GM23338 (cell line): ENCODE data around the gene CSH2. TPM values are rescaled to one million over a fixed set of nuclear protein-coding genes. Genes with fewer than 3 reads are reported as not detected.
A peak's percentile ranks its signal among the peaks of the same experiment; 100 is the strongest.

ENCODE experiments used
- ATAC-seq: fragments of 200-7000 bp; cut with Tn5 transposase; 3 replicates; pipeline ENCODE4 v1.9.1; 2020
- DNase-seq: peaks from one replicate; pipeline ENCODE4 v3.0.0-alpha.2; 2015; ENCODE audit warnings: low spot score
- H2AFZ ChIP-seq: fragments of 200-600 bp; sonication (generic); 2 replicates; pipeline ENCODE4 v1.8.0; 2016; ENCODE audit warnings: antibody characterized with exemption, mild to moderate bottlenecking, moderate library complexity
- H3F3A ChIP-seq: fragments of 200-600 bp; sonication (generic); replicated peaks from 2 replicates; pipeline ENCODE4 v1.8.0; 2017; ENCODE audit warnings: antibody characterized with exemption, mixed run types, low read depth
- H3K27ac ChIP-seq: fragments of 200-600 bp; sonication (generic); 2 replicates; pipeline ENCODE4 v1.6.1; 2016; ENCODE audit warnings: low read depth
- H3K27me3 ChIP-seq: fragments of 200-600 bp; sonication (generic); 2 replicates; pipeline ENCODE4 v1.8.0; 2016; ENCODE audit warnings: mild to moderate bottlenecking, mixed run types, moderate library complexity; ENCODE audit not compliant: insufficient read depth
- H3K36me3 ChIP-seq: fragments of 200-600 bp; sonication (generic); 2 replicates; pipeline ENCODE4 v1.8.0; 2016; ENCODE audit warnings: mild to moderate bottlenecking; ENCODE audit not compliant: insufficient read depth
- H3K4me1 ChIP-seq: fragments of 200-600 bp; sonication (generic); 2 replicates; pipeline ENCODE4 v1.8.0; 2016; ENCODE audit warnings: mild to moderate bottlenecking, moderate library complexity; ENCODE audit not compliant: insufficient read depth
- H3K4me2 ChIP-seq: fragments of 200-600 bp; sonication (generic); 2 replicates; pipeline ENCODE4 v1.7.1; 2017; ENCODE audit warnings: mixed run types
- H3K4me3 ChIP-seq: fragments of 200-600 bp; sonication (generic); 2 replicates; pipeline ENCODE4 v1.6.1; 2016; ENCODE audit warnings: mixed run types
- H3K79me2 ChIP-seq: fragments of 200-600 bp; sonication (generic); replicated peaks from 2 replicates; pipeline ENCODE4 v1.8.0; 2017; ENCODE audit warnings: mild to moderate bottlenecking; ENCODE audit not compliant: insufficient read depth
- H3K9me2 ChIP-seq: fragments of 200-600 bp; sonication (generic); 2 replicates; pipeline ENCODE4 v1.8.0; 2017; ENCODE audit not compliant: insufficient read depth
- H4K20me1 ChIP-seq: fragments of 200-600 bp; sonication (generic); replicated peaks from 2 replicates; pipeline ENCODE4 v1.8.0; 2017; ENCODE audit warnings: mild to moderate bottlenecking; ENCODE audit not compliant: insufficient read depth
- H3K27ac Mint-ChIP-seq: 2 replicates; pipeline ENCODE4 v1.8.0; 2020; ENCODE audit warnings: inconsistent platforms, mild to moderate bottlenecking, moderate library complexity, mixed read lengths
- H3K27me3 Mint-ChIP-seq: 3 replicates; pipeline ENCODE4 v1.8.0; 2022; ENCODE audit warnings: low read depth, mild to moderate bottlenecking, moderate library complexity, mixed read lengths, inconsistent platforms; ENCODE audit not compliant: insufficient read depth, poor library complexity
- H3K36me3 Mint-ChIP-seq: 3 replicates; pipeline ENCODE4 v1.8.0; 2021; ENCODE audit warnings: low read depth, mild to moderate bottlenecking, inconsistent platforms, moderate library complexity, mixed read lengths
- H3K4me1 Mint-ChIP-seq: 3 replicates; pipeline ENCODE4 v1.8.0; 2020; ENCODE audit warnings: mild to moderate bottlenecking, inconsistent platforms, mixed read lengths
- H3K4me3 Mint-ChIP-seq: 3 replicates; pipeline ENCODE4 v1.8.0; 2021; ENCODE audit warnings: moderate library complexity, mild to moderate bottlenecking, inconsistent platforms, mixed read lengths
- H3K9me3 Mint-ChIP-seq: 3 replicates; pipeline ENCODE4 v1.8.0; 2020; ENCODE audit warnings: moderate library complexity, mild to moderate bottlenecking, inconsistent platforms, mixed read lengths
- EZH2 ChIP-seq: fragments of 200-600 bp; sonication (generic); IDR thresholded peaks from one replicate; pipeline ENCODE4 v1.8.0; 2017; ENCODE audit warnings: antibody characterized with exemption, mild to moderate bottlenecking, low read depth; ENCODE audit not compliant: unreplicated experiment
- EZH2phosphoT487 ChIP-seq: fragments of 200-600 bp; sonication (generic); IDR thresholded peaks from one replicate; pipeline ENCODE4 v1.8.1; 2018; ENCODE audit warnings: antibody characterized with exemption; ENCODE audit not compliant: unreplicated experiment
- NANOG ChIP-seq: IDR thresholded peaks from 2 replicates; pipeline ENCODE4 v1.6.1; 2016; ENCODE audit warnings: antibody characterized with exemption, borderline replicate concordance
- STAT1 ChIP-seq: IDR thresholded peaks from one replicate; pipeline ENCODE4 v1.6.1; 2016; ENCODE audit warnings: antibody characterized with exemption; ENCODE audit not compliant: unreplicated experiment
- ZNF114 ChIP-seq: fragments of 250-450 bp; sonication (Bioruptor Pico); IDR thresholded peaks from 2 replicates; pipeline ENCODE4 v1.5.0; 2020; ENCODE audit warnings: mild to moderate bottlenecking, moderate library complexity
- ZNF331 ChIP-seq: fragments of 250-450 bp; sonication (Bioruptor Pico); IDR thresholded peaks from 2 replicates; pipeline ENCODE4 v1.5.0; 2020; ENCODE audit warnings: low read depth, mild to moderate bottlenecking, moderate library complexity
- polyA plus RNA-seq: library from polyadenylated mRNA; unstranded; fragments of >200 nt; fragmentation: Nextera tagmentation; extraction: Ambion mirVana; gene quantifications from 2 replicates; pipeline ENCODE4 v1.2.1, GENCODE V29; 2016
- total RNA-seq: library from RNA; depleted of rRNA; stranded (reverse); fragments of >200 nt; shearing (Covaris generic); gene quantifications from 2 replicates; pipeline ENCODE4 v1.2.3, GENCODE V29; 2014
- TF ChIP-seq, protein P1 (sequence below), 2 experiments: fragments of 200-600 bp in 1 of 2; sonication (generic) in 1 of 2; conservative IDR thresholded peaks; 2 replicates each; pipeline versions ENCODE4 v1.5.1 to v1.6.1; 2016 to 2017; ENCODE audit warnings: antibody characterized with exemption in 2 of 2, low read depth in 2 of 2, mild to moderate bottlenecking in 2 of 2, moderate library complexity in 1 of 2
- TF ChIP-seq, protein P2 (sequence below): fragments of 250-450 bp; sonication (Bioruptor Pico); IDR thresholded peaks from 2 replicates; pipeline ENCODE4 v1.5.0; 2020; ENCODE audit warnings: mild to moderate bottlenecking, moderate library complexity
- TF ChIP-seq, protein P3 (sequence below): IDR thresholded peaks from one replicate; pipeline ENCODE4 v1.6.1; 2018; ENCODE audit warnings: antibody characterized with exemption; ENCODE audit not compliant: unreplicated experiment

CSH2 gene
- total and polyA plus RNA-seq, 2 experiments from 2014 or later = 0.37 TPM; not detected in 1

DNA sequence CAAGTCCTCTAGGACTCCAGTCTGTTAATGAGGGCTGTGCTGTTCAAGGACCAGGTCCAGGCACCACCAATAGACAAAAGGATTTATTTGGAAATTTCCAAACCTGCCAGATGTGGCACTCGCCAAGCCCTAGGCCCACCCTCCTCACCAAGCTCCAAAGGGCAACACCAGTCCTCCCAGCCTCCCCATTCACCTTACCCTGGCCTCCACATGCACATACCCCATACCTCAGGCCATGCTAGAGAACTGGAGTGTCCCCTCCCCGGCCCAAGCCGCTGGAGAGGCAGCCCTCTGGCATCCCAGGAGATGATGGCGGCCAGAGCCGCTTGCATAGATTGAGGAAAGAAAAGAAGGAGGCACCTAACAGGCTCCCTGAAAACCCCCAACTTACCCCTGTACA lies 41.5 kb downstream of the CSH2 start:
- Histone ChIP-seq H3K4me3 (no peak overlapping the region), H2AFZ (no peak overlapping the region), H3F3A (peaks cover 13% of the 10 kb centered on the region; the same call in 1 of the 2 replicates), H3K4me1 (no peaks in the 10 kb centered on the region; the same call in 1 of the 2 replicates), H3K9me2 (no peaks in the 10 kb centered on the region), H3K79me2 (peaks cover 26% of the 10 kb centered on the region), H3K27me3 (no peaks in the 10 kb centered on the region), H3K27ac (no peak overlapping the region), H4K20me1 (peaks cover 20% of the 10 kb centered on the region), H3K36me3 (peaks cover 41% of the 10 kb centered on the region), H3K4me2 (no peak overlapping the region)
- Mint-ChIP-seq H3K4me3 (no peak overlapping the region), H3K27ac (peak overlapping the region; percentile 70), H3K27me3 (peaks cover 27% of the 10 kb centered on the region), H3K36me3 (peaks cover 95% of the 10 kb centered on the region), H3K9me3 (no peaks in the 10 kb centered on the region), H3K4me1 (peaks cover 13% of the 10 kb centered on the region)
- DNase-seq (no peak), ATAC-seq (no peak)
- TF ChIP-seq ZNF331 (no peak), EZH2 (no peak), EZH2phosphoT487 (no peak), STAT1 (no peak), NANOG (no peak), ZNF114 (CRISPR knock-in tag) (no peak)
- TF ChIP-seq, protein P1, sequence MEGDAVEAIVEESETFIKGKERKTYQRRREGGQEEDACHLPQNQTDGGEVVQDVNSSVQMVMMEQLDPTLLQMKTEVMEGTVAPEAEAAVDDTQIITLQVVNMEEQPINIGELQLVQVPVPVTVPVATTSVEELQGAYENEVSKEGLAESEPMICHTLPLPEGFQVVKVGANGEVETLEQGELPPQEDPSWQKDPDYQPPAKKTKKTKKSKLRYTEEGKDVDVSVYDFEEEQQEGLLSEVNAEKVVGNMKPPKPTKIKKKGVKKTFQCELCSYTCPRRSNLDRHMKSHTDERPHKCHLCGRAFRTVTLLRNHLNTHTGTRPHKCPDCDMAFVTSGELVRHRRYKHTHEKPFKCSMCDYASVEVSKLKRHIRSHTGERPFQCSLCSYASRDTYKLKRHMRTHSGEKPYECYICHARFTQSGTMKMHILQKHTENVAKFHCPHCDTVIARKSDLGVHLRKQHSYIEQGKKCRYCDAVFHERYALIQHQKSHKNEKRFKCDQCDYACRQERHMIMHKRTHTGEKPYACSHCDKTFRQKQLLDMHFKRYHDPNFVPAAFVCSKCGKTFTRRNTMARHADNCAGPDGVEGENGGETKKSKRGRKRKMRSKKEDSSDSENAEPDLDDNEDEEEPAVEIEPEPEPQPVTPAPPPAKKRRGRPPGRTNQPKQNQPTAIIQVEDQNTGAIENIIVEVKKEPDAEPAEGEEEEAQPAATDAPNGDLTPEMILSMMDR (conservative IDR thresholded peaks at IDR 0.05; ENCODE audit: low read depth in 2 of 2) = no peak
- TF ChIP-seq, protein P2, sequence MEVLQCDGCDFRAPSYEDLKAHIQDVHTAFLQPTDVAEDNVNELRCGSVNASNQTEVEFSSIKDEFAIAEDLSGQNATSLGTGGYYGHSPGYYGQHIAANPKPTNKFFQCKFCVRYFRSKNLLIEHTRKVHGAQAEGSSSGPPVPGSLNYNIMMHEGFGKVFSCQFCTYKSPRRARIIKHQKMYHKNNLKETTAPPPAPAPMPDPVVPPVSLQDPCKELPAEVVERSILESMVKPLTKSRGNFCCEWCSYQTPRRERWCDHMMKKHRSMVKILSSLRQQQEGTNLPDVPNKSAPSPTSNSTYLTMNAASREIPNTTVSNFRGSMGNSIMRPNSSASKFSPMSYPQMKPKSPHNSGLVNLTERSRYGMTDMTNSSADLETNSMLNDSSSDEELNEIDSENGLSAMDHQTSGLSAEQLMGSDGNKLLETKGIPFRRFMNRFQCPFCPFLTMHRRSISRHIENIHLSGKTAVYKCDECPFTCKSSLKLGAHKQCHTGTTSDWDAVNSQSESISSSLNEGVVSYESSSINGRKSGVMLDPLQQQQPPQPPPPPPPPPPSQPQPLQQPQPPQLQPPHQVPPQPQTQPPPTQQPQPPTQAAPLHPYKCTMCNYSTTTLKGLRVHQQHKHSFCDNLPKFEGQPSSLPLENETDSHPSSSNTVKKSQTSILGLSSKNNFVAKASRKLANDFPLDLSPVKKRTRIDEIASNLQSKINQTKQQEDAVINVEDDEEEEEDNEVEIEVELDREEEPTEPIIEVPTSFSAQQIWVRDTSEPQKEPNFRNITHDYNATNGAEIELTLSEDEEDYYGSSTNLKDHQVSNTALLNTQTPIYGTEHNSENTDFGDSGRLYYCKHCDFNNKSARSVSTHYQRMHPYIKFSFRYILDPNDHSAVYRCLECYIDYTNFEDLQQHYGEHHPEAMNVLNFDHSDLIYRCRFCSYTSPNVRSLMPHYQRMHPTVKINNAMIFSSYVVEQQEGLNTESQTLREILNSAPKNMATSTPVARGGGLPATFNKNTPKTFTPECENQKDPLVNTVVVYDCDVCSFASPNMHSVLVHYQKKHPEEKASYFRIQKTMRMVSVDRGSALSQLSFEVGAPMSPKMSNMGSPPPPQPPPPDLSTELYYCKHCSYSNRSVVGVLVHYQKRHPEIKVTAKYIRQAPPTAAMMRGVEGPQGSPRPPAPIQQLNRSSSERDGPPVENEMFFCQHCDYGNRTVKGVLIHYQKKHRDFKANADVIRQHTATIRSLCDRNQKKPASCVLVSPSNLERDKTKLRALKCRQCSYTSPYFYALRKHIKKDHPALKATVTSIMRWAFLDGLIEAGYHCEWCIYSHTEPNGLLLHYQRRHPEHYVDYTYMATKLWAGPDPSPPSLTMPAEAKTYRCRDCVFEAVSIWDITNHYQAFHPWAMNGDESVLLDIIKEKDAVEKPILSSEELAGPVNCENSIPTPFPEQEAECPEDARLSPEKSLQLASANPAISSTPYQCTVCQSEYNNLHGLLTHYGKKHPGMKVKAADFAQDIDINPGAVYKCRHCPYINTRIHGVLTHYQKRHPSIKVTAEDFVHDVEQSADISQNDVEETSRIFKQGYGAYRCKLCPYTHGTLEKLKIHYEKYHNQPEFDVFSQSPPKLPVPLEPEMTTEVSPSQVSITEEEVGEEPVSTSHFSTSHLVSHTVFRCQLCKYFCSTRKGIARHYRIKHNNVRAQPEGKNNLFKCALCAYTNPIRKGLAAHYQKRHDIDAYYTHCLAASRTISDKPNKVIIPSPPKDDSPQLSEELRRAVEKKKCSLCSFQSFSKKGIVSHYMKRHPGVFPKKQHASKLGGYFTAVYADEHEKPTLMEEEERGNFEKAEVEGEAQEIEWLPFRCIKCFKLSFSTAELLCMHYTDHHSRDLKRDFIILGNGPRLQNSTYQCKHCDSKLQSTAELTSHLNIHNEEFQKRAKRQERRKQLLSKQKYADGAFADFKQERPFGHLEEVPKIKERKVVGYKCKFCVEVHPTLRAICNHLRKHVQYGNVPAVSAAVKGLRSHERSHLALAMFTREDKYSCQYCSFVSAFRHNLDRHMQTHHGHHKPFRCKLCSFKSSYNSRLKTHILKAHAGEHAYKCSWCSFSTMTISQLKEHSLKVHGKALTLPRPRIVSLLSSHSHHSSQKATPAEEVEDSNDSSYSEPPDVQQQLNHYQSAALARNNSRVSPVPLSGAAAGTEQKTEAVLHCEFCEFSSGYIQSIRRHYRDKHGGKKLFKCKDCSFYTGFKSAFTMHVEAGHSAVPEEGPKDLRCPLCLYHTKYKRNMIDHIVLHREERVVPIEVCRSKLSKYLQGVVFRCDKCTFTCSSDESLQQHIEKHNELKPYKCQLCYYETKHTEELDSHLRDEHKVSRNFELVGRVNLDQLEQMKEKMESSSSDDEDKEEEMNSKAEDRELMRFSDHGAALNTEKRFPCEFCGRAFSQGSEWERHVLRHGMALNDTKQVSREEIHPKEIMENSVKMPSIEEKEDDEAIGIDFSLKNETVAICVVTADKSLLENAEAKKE (CRISPR knock-in tag) = no peak
- TF ChIP-seq, protein P3, sequence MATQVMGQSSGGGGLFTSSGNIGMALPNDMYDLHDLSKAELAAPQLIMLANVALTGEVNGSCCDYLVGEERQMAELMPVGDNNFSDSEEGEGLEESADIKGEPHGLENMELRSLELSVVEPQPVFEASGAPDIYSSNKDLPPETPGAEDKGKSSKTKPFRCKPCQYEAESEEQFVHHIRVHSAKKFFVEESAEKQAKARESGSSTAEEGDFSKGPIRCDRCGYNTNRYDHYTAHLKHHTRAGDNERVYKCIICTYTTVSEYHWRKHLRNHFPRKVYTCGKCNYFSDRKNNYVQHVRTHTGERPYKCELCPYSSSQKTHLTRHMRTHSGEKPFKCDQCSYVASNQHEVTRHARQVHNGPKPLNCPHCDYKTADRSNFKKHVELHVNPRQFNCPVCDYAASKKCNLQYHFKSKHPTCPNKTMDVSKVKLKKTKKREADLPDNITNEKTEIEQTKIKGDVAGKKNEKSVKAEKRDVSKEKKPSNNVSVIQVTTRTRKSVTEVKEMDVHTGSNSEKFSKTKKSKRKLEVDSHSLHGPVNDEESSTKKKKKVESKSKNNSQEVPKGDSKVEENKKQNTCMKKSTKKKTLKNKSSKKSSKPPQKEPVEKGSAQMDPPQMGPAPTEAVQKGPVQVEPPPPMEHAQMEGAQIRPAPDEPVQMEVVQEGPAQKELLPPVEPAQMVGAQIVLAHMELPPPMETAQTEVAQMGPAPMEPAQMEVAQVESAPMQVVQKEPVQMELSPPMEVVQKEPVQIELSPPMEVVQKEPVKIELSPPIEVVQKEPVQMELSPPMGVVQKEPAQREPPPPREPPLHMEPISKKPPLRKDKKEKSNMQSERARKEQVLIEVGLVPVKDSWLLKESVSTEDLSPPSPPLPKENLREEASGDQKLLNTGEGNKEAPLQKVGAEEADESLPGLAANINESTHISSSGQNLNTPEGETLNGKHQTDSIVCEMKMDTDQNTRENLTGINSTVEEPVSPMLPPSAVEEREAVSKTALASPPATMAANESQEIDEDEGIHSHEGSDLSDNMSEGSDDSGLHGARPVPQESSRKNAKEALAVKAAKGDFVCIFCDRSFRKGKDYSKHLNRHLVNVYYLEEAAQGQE = no peak
